ENCODE data around the gene CYP2R1.

GRCh38 chr11:14905104-14906033 is 13.3 kb upstream of the CYP2R1 start:
- TF ChIP-seq, protein P1, sequence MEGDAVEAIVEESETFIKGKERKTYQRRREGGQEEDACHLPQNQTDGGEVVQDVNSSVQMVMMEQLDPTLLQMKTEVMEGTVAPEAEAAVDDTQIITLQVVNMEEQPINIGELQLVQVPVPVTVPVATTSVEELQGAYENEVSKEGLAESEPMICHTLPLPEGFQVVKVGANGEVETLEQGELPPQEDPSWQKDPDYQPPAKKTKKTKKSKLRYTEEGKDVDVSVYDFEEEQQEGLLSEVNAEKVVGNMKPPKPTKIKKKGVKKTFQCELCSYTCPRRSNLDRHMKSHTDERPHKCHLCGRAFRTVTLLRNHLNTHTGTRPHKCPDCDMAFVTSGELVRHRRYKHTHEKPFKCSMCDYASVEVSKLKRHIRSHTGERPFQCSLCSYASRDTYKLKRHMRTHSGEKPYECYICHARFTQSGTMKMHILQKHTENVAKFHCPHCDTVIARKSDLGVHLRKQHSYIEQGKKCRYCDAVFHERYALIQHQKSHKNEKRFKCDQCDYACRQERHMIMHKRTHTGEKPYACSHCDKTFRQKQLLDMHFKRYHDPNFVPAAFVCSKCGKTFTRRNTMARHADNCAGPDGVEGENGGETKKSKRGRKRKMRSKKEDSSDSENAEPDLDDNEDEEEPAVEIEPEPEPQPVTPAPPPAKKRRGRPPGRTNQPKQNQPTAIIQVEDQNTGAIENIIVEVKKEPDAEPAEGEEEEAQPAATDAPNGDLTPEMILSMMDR (conservative IDR thresholded peaks at IDR 0.05) = peak; percentile 52
- TF ChIP-seq ZFX (IDR thresholded peaks at IDR 0.05) = no peak

All from C4-2B (cell line).